ENCODE data around the gene SLC14A1.

Gene SLC14A1

GRCh38 chr18:45723567-45724355 lies at the start of gene SLC14A1:
Gene SLC14A1 (plus strand): TSS chr18:45724181. CDS start chr18:45730321, 6,140 bp downstream.
- DNase-seq (ENCODE audit: low read depth), result no peak

DNA sequence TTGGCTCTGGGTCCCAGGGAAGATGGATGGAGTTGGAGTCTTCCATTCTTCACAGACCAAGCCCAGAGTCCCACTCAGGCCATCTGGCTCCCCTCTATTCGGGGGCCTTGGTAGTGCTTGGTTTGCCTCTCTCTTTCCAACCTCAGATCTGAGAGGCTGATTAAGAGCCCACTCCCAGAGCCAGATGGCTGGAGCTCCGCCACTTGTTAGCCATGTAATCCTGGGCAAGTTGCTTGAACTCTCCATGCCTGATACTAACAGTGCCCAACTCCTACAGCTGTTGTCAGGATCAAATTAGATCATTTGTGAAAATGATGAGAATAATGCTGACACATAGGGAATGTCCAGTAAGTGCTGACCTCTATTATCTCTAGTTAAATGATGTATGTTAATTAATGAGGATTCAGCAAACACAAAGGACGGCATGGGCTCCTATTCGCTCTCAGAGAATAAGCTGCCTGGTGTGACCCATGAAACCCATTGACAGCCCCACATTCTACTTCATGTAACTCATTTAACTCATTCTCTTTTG lies 46.6 kb upstream of the SLC14A1 start:
- no peak for DNase-seq (ENCODE audit: low read depth)

GRCh38 chr18:45678441-45678840 lies 45.5 kb upstream of the SLC14A1 start:
- no peak for DNase-seq (ENCODE audit: low read depth)

DNA sequence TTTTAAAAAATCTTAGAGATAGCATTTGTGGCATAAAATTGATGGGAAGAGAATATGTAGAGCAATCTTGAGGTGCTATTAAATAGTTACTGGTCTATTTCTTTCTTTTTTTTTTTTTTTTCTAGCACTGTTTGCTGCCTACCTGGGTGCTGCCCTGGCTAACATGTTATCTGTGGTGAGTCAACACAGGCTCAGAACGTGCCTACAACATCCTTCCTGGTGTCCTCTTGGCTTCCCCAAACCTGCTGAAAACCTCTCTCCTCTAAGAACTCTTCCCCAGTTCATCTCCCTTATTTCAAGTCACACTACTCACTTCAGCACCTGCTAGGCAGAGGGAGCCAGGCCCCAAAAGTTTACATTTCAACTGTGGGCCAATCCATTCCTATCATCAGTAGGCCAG lies 45.1 kb upstream of the SLC14A1 start:
- DNase-seq (ENCODE audit: low read depth), result no peak

DNA sequence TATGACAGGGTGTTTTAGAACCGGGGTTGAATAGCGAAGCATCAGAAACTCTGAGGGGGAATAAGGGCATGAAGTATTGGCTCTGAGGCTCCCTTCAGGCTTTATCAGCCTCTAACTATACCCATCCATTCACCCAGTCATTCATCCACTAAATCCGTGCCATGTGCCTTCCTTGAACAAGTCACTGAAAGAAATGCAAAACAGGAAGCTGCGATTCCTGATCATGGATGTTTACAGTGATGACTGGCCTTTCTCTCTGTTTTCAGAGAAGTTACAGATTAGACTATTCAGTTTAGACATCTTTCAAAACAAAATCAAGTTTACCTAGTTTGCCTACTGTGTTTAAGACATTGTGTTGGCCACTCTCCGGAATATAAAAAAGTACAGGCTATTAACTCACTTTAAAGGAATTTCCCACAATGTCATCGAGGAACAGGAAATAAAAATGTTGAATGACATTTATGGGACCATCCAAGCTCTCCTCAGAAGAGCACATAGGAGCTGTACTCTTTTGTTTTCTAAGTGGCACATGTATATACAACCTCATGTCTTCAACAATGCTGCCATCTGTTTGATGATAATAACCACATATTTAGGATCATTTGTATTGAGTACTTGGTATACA lies 43.8 kb upstream of the SLC14A1 start:
- no peak for DNase-seq (ENCODE audit: low read depth)

DNA sequence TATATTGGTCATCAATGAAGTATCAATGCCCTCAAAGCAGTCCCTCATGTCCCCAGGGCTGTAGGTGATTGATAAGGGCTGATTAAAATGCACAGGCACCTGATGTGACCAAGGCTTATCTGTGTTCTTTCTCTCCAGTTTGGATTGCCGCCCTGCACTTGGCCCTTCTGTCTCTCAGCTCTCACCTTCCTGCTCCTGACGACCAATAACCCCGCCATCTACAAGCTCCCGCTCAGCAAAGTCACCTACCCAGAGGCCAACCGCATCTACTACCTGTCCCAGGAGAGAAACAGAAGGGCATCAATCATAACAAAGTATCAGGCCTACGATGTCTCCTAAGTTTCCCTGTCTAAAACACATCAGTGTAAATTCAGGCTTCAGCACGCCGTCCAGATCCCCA lies 41.8 kb upstream of the SLC14A1 start:
- DNase-seq (ENCODE audit: low read depth), result no peak

- no peak for DNase-seq (ENCODE audit: low read depth)
These were observed 39.5 kb upstream of the SLC14A1 start for GRCh38 chr18:45684341-45685115.

GRCh38 chr18:45686891-45687611 lies 36.9 kb upstream of the SLC14A1 start:
- DNase-seq (ENCODE audit: low read depth), result no peak

GRCh38 chr18:45687621-45688020 lies 36.4 kb upstream of the SLC14A1 start:
- no peak for DNase-seq (ENCODE audit: low read depth)

GRCh38 chr18:45688113-45688512 lies 35.9 kb upstream of the SLC14A1 start:
- DNase-seq (ENCODE audit: low read depth), result no peak

GRCh38 chr18:45688833-45689232 lies 35.1 kb upstream of the SLC14A1 start:
- no peak for DNase-seq (ENCODE audit: low read depth)

DNA sequence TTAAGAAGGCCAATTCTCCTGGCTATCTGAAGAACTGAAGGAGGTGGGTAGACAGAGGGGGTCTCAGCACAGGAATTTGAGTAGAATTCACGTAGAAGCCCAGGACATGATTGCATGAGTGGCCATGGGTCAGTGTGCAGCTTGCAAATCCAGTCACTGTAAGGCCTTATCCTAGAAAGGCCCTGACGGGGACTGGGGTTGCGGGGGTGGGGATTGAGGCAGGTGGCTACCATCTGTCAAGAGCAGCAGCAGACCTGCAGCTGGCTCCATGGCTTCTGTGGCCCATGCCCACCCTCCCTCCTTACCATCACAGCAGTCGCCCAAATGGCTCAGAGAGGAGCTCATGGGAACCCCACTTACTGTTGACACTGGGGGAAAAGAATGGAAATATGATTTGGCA lies 34.6 kb upstream of the SLC14A1 start:
- no peak for DNase-seq (ENCODE audit: low read depth)

- peak; percentile 73 for DNase-seq (ENCODE audit: low read depth)
These were observed 32.8 kb upstream of the SLC14A1 start for GRCh38 chr18:45690975-45691815.

GRCh38 chr18:45691816-45692179 lies 32.2 kb upstream of the SLC14A1 start:
- DNase-seq (ENCODE audit: low read depth), result no peak

GRCh38 chr18:45702708-45703265 lies 21.2 kb upstream of the SLC14A1 start:
- no peak for DNase-seq (ENCODE audit: low read depth)

DNA sequence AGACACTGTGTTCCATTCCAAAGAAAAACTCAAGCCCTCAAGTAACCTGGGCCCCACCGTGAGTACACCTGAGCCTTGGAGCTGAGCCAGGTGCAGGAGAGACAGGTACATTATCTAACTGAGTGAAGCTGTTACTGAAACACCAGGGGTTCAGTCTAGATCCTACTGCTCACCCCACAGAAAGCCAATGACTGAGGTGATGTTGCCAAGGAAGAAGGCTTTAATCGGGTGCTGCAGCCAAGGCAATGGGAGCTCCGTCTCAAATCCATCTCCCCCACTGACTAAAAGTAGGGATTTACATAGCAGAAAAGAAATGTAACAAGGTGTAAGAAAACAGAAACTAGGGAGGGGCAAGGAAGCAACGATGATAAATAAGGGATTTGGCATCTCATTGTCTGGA lies 15.2 kb upstream of the SLC14A1 start:
- no peak for DNase-seq (ENCODE audit: low read depth)

DNA sequence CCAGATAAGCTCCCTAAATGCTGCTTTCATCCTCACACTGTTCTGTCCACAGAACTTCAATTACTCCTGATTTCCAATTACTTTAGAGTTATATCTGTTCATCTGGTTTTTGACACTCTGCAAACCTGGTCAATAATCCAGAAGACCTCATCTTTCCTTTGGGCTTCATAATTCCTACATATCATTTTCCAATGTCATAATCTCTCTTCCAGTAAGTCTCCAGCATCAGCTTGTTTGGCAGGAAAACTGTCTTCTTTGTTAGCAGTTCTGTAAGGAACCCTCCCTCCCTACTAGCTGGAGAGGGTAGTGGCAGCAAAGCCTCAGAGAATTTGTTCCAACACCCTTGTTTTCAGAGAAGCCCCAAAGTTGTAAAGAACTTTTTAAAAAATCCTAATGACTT lies 11.9 kb upstream of the SLC14A1 start:
- DNase-seq (ENCODE audit: low read depth), result no peak

- no peak for DNase-seq (ENCODE audit: low read depth)
These were observed 10.7 kb upstream of the SLC14A1 start for GRCh38 chr18:45713239-45713638.

DNA sequence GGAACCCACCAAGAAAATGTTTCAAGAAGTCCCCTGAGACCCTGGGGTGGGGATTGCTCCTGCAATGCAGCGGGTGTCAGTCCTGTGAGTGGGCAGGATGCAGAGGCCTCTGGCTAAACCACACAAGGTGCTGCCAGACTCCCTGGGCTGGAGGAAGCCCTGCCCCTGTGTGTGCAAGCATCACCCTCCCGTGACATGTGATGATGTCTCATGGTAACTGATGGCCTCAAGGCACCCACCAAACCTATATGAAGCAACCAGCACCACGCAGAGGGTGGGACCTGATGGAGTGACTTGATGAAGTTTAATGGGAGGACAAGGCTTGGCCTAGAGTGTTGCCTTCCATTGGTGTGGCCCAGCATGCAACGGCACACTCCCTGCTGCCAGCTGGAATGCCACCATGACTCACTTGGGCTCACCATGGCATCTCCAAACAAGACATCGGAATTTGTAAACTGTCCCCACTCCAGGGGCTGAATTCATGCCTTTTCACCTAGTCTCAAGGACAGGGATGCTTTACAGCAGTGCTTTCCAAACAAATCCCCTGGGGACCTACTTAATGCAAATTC lies 8.7 kb upstream of the SLC14A1 start:
- no peak for DNase-seq (ENCODE audit: low read depth)

DNA sequence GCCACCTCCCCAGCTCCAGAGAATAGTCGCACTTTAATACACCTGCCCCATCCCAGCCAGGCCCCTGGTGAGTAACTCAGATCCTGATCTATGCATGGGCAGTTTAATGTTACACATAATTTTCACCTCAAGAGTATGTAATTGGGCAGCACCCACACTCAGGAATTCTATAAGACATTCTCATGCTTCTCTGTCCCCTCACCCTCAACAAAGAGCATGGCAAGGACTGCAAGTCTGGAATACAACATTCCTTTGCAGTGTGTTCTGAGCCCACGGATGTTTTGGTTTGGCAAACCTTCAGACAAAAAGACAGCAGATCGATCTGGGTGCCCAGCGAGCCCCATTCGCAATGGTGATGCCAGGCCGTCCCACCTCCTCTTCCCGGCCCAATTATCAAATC lies 4.9 kb upstream of the SLC14A1 start:
- no peak for DNase-seq (ENCODE audit: low read depth)

GRCh38 chr18:45722899-45723298 lies 1.1 kb upstream of the SLC14A1 start:
- peak; percentile 40 for DNase-seq (ENCODE audit: low read depth)
